HepG2 (cell line): ENCODE results near the gene SMLR1. TPM values are rescaled to one million over a fixed set of nuclear protein-coding genes. Genes with fewer than 3 reads are reported as not detected.
A peak's percentile ranks its signal among the peaks of the same experiment; 100 is the strongest.

ENCODE experiments used
- ARID2 ChIP-seq: sonication (generic); formaldehyde crosslinking; IDR thresholded peaks from 2 replicates; pipeline ENCODE4 v1.8.1; 2022; ENCODE audit warnings: mild to moderate bottlenecking, missing genetic modification reagents, borderline replicate concordance
- FOXA1 ChIP-seq, 2 experiments: fragments of 450-650 bp in 1 of 2; sonication (generic) in 1 of 2; formaldehyde crosslinking in 1 of 2; IDR thresholded peaks; 2 replicates each; pipeline versions ENCODE4 v1.4.0 to v1.6.1; 2016 to 2020; ENCODE audit warnings: missing genetic modification reagents in 1 of 2
- ISL2 ChIP-seq: sonication (generic); formaldehyde crosslinking; IDR thresholded peaks from 2 replicates; pipeline ENCODE4 v1.5.0; 2020; ENCODE audit warnings: missing genetic modification reagents
- KDM6A ChIP-seq: IDR thresholded peaks from 2 replicates; pipeline ENCODE4 v1.6.1; 2016; ENCODE audit warnings: low read depth
- MED1 ChIP-seq: sonication (generic); formaldehyde crosslinking; IDR thresholded peaks from 2 replicates; pipeline ENCODE4 v1.4.0; 2020; ENCODE audit warnings: missing genetic modification reagents
- MNT ChIP-seq: fragments of 450-650 bp; IDR thresholded peaks from 2 replicates; pipeline ENCODE4 v1.6.1; 2016
- NFAT5 ChIP-seq: sonication (generic); formaldehyde crosslinking; IDR thresholded peaks from 2 replicates; pipeline ENCODE4 v1.4.0; 2020; ENCODE audit warnings: missing genetic modification reagents
- SSRP1 ChIP-seq: IDR thresholded peaks from 2 replicates; pipeline ENCODE4 v1.6.1; 2016; ENCODE audit warnings: control low read depth
- THAP7 ChIP-seq: sonication (generic); formaldehyde crosslinking; IDR thresholded peaks from 2 replicates; pipeline ENCODE4 v1.8.1; 2023; ENCODE audit warnings: mild to moderate bottlenecking, missing genetic modification reagents
- TRAFD1 ChIP-seq: sonication (generic); formaldehyde crosslinking; IDR thresholded peaks from 2 replicates; pipeline ENCODE4 v1.5.1; 2020; ENCODE audit warnings: missing genetic modification reagents, mild to moderate bottlenecking, borderline replicate concordance
- ZBTB7B ChIP-seq: sonication (generic); formaldehyde crosslinking; IDR thresholded peaks from 2 replicates; pipeline ENCODE4 v1.4.0; 2020; ENCODE audit warnings: missing genetic modification reagents
- ZNF18 ChIP-seq: sonication (generic); formaldehyde crosslinking; IDR thresholded peaks from 2 replicates; pipeline ENCODE4 v1.8.0; 2022; ENCODE audit warnings: mild to moderate bottlenecking, missing genetic modification reagents; ENCODE audit not compliant: insufficient replicate concordance
- ZNF275 ChIP-seq: sonication (generic); formaldehyde crosslinking; IDR thresholded peaks from 2 replicates; pipeline ENCODE4 v1.8.0; 2022; ENCODE audit warnings: missing genetic modification reagents, mild to moderate bottlenecking, inconsistent platforms, borderline replicate concordance
- ZNF460 ChIP-seq: sonication (generic); formaldehyde crosslinking; IDR thresholded peaks from 2 replicates; pipeline ENCODE4 v1.5.1; 2020; ENCODE audit warnings: missing genetic modification reagents, mild to moderate bottlenecking, borderline replicate concordance
- ZNF547 ChIP-seq: sonication (generic); formaldehyde crosslinking; IDR thresholded peaks from 2 replicates; pipeline ENCODE4 v1.5.1; 2020; ENCODE audit warnings: mild to moderate bottlenecking, missing genetic modification reagents
- ZNF75D ChIP-seq: sonication (generic); formaldehyde crosslinking; IDR thresholded peaks from 2 replicates; pipeline ENCODE4 v1.8.1; 2023; ENCODE audit warnings: missing genetic modification reagents, mild to moderate bottlenecking, borderline replicate concordance
- ZNF850 ChIP-seq: sonication (generic); formaldehyde crosslinking; conservative IDR thresholded peaks from 2 replicates; pipeline ENCODE4 v1.9.0; 2021; ENCODE audit warnings: mild to moderate bottlenecking, missing genetic modification reagents
- polyA plus RNA-seq, 8 experiments: library from polyadenylated mRNA; depleted of rRNA in 3 of 8; stranded (reverse) in 7 of 8; unstranded in 1 of 8; fragments of >200 nt; fragmentation: Illumina TruSeq in 4 of 8; extraction: Trizol in 4 of 8; gene quantifications; 2 replicates each; pipeline versions ENCODE4 v1.2.1 to v1.2.3, GENCODE V29; 2011 to 2016; ENCODE audit warnings: low read depth in 4 of 8, missing spikeins in 1 of 8, mixed read lengths in 1 of 8; ENCODE audit not compliant: insufficient read depth in 1 of 8
- total RNA-seq, 5 experiments: library from RNA; depleted of rRNA; stranded (reverse); fragments of >200 nt; fragmentation: Illumina TruSeq; extraction: Trizol; gene quantifications; 2 replicates each; pipeline ENCODE4 v1.2.3, GENCODE V29; 2016; ENCODE audit warnings: low read depth in 1 of 5

Gene SMLR1
- total and polyA plus RNA-seq, 2 of the 13 experiments (the other 11 are each of a cell fraction or from before 2014, with no cell fraction given): 41.8 to 104 TPM

- TF ChIP-seq TRAFD1 (CRISPR knock-in tag) (no peak), NFAT5 (CRISPR knock-in tag) (no peak), ZNF850 (CRISPR knock-in tag) (no peak), SSRP1 (CRISPR knock-in tag) (no peak), ZNF460 (no peak), ARID2 (no peak), FOXA1 (IDR thresholded peaks at IDR 0.05) (no peak), FOXA1 (CRISPR knock-in tag; IDR thresholded peaks at IDR 0.05) (no peak), THAP7 (CRISPR knock-in tag) (0 out of 2 replicates have a peak, but pooled peaks have one; percentile 9), ISL2 (CRISPR knock-in tag) (no peak), ZNF275 (CRISPR knock-in tag) (no peak), ZNF547 (no peak), ZNF75D (CRISPR knock-in tag) (no peak), MNT (no peak), ZBTB7B (CRISPR knock-in tag) (no peak), ZNF18 (CRISPR knock-in tag) (no peak), MED1 (CRISPR knock-in tag) (no peak), KDM6A (CRISPR knock-in tag) (no peak)
These were observed 25.8 kb downstream of the SMLR1 start (continued) for GRCh38 chr6:130852844-130853554.
